GM12874 (cell line): ENCODE measurements around the gene PGC.

Experiments
- TF ChIP-seq, protein P1 (sequence below): IDR thresholded peaks from 2 replicates; pipeline ENCODE4 v1.5.1; 2011; ENCODE audit warnings: low read depth, mild to moderate bottlenecking, control low read depth, low read length, moderate library complexity; ENCODE audit not compliant: insufficient read depth

The PGC gene

DNA sequence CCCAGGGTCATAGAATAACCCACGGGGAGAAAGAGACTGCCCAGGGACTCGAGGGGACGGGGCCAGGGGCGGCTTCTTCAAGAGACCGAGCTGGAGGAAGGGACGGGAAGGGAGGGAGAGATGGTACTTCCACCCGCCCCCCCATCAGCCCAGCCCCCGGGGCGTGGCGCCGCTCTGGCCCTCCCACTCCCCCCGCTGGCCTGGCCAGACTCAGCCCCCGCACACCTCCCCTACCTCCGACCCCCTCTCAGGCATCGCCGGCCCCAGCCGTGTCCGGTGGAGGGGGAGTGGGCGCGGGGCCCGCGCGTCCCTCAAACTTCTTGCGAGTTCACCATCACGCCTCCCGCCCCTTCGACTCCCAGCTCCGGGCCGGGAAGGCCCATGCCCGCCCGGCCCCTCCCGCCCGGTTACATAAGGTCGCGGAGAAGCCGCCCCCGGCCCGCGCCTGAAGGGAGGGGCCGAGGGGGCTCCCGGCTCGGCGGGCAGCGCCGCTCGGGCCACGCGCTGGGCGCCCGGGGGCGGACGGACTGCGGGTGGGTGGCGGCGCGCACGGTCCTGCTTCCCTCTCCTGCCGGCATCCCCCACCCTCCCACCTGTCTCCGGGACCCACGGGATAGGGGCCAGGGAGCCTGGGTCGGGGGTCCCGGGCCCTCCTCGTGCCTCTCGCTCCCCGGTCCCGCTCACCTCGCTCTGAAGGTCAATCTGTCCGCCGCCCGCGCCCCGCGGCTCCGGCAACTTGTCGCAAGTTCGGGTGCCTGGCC lies 12.4 kb downstream of the PGC start:
- TF ChIP-seq, protein P1, sequence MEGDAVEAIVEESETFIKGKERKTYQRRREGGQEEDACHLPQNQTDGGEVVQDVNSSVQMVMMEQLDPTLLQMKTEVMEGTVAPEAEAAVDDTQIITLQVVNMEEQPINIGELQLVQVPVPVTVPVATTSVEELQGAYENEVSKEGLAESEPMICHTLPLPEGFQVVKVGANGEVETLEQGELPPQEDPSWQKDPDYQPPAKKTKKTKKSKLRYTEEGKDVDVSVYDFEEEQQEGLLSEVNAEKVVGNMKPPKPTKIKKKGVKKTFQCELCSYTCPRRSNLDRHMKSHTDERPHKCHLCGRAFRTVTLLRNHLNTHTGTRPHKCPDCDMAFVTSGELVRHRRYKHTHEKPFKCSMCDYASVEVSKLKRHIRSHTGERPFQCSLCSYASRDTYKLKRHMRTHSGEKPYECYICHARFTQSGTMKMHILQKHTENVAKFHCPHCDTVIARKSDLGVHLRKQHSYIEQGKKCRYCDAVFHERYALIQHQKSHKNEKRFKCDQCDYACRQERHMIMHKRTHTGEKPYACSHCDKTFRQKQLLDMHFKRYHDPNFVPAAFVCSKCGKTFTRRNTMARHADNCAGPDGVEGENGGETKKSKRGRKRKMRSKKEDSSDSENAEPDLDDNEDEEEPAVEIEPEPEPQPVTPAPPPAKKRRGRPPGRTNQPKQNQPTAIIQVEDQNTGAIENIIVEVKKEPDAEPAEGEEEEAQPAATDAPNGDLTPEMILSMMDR: no peak

DNA sequence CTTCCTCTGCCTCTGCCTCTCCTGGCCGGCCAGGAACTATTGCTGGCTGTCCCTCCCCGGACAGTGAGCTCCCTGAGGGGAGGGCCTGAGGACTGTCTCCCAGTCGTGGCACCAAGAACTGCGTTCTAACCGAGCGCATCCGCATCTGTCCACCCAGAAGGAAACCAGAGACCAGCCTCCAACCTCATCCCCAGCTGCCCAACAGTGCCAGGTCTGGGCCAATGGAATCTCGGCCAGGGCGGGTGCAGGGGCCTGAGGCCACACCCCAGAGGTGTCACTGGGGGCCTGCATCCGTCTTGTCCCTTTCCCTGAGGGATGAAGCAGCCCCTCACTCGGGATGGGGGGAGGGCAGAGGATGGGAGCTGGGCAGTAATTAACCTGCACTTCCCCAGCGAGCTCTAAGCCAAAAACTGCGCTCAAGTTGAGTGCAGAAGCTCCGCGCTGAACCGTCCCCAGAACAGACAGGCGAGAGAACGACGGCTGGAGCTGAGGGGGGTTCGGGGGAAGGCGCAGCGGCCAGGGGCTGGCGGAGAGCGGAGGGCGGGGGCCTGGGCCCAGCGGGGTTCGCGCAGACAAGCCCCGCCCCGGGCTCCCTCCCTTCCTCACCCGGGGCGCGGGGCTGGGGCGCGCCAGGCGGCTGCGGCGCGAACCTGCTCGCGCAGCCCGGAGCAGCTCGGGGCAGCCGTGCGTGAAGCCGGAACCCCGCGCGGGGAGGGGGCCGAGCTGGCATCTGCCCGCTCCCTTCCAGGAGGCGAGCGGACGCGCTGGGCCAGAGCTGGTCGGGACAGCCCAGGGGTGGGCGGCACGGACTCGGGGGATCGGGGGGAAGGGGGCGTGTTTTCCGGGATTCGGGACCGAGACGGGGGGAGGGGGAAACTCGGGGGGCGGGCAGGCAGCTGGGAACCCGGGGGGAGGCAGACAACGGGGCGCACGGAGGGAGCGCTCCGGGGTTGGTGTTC lies 13.2 kb downstream of the PGC start:
- TF ChIP-seq, protein P1: 0 out of 2 replicates have a peak, but pooled peaks have one; percentile 5

DNA sequence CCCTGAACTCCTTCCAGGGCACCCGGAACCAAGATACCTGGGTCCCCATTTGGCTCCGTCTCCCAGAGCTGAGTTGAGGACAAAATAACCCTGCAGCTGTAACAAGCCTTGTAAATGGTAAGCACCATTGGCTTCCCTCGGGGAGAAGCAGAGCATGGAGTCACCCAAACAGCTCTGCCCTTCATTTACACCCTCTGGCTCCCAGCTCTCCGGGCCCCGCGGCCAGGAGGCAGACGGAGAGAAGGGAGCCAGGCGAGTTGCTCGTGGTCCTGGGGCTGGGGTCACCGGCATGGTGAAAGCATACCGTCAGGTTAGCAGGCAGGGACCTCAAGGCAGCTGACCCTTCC lies 13.9 kb downstream of the PGC start:
- TF ChIP-seq, protein P1: no peak

DNA sequence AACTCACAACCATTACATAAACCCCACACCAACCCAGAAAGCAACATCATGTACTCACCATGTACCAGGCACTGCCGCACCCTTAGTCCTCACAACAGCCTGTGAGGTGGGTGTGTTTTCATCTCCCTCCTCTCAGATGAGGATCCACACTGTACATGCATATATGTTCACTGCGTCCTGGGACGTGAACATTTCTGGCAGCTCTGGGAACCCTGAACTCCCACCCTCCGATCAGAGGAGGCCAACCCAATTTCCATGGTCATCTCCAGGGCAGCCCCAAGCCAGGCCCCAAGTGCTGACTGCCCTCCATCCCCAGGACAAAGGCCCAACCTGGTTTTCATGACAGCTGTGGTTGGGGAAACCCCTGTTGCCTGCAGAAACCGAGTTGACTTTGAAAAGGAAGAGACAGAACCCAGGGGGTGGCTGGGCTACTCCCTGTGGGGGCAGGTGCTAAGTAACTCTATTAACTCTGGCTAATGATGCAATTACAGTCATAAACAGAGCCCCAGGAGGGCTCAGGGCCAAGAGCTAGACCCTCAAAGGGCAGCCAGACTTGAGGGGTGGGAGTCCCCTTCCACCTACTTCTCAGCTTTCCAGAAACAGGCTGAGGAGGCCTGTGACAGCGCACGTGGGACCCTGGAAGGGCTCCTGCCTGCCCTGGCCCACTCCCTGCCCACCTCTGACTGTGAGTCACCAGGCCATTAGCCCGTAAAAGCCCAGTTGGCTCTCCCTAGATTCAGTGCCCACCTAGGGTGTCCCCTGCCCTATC lies 14.4 kb downstream of the PGC start:
- TF ChIP-seq, protein P1: no peak

DNA sequence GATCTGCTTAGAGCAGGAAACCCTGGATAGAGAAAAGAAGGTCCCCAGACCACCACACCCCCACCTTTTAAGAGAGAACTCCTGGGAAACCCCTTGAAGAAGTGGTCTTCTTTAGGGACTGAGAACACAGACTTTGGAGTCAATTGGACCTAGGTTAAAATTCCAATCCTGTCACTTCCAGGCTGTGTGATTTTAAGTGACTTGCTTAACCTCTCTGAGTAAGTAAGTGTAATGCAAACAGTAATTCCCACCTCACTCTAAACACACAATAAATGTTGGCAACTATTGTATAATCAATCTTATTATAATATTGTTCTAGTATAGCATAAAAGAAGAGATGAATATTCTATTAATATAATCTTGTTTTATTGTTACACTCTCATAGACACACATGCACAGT lies 15.0 kb downstream of the PGC start:
- TF ChIP-seq, protein P1: no peak

DNA sequence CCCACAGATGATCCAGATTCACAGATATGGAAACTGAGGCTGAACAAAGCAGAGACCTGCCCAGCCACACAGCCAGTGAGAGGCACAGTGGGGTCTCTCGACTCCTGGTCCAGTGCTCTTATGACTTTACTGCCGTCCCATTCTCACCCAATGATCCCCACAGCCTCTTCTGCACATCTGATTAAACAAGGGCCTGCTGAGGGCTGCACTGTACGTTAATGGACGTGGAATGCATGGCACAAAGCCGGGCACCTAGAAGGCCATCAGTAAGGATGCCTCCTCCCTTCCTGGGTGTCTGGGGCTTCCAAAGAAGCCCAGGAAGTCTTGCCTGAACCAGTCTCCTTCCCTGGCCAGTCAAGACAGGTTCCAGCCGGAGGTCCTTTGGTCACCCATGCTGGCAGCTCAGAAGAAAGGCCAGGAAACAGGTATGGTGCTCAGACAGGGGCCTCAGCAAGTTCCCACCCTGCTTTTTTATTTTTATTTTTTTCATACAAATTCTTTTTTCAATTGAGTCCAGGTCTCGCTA lies 15.6 kb downstream of the PGC start:
- TF ChIP-seq, protein P1: no peak
